ENCODE data around the gene PIGU. TPM values are rescaled to one million over a fixed set of nuclear protein-coding genes. Genes with fewer than 3 reads are reported as not detected.
A peak's percentile ranks its signal among the peaks of the same experiment; 100 is the strongest.

The PIGU gene
- total and polyA plus RNA-seq, 2 experiments from 2014 or later: 21.2 to 21.6 TPM

- DNase-seq: no peak
- in situ Hi-C loops (cut with MboI): no loop called here
- TF ChIP-seq EZH2phosphoT487 (IDR thresholded peaks at IDR 0.05; ENCODE audit: insufficient read depth, low read depth) (no peak), EZH2 (IDR thresholded peaks at IDR 0.05; ENCODE audit: insufficient read depth, poor library complexity, severe bottlenecking) (no peak)
- 96 to 97% methylated on average over 1 of the region's 1 CpG for WGBS, 2 experiments (ENCODE audit: low coverage in 1 of 2, low lambda C conversion rate in 2 of 2, missing lambda C conversion rate in 2 of 2)
- Histone ChIP-seq H3K9ac (no peak overlapping the region), H3F3A (ENCODE audit: insufficient read depth) (peaks cover 33% of the 10 kb centered on the region), H3K9me2 (ENCODE audit: insufficient read depth) (no peaks in the 10 kb centered on the region), H2AFZ (no peak overlapping the region), H3K79me2 (ENCODE audit: insufficient read depth) (no peaks in the 10 kb centered on the region), H3K4me3 (no peak overlapping the region), H3K9me3 (ENCODE audit: low read depth) (no peaks in the 10 kb centered on the region), H3K27me3 (replicated peaks; ENCODE audit: insufficient read depth) (no peaks in the 10 kb centered on the region), H3K4me1 (ENCODE audit: insufficient read depth) (peaks cover 18% of the 10 kb centered on the region), H3K27ac (no peak overlapping the region), H4K20me1 (ENCODE audit: insufficient read depth) (no peaks in the 10 kb centered on the region), H3K36me3 (ENCODE audit: low read depth) (no peaks in the 10 kb centered on the region), H3K4me2 (ENCODE audit: unreplicated experiment) (no peak overlapping the region)
Observed at GRCh38 chr20:34642009-34642408, 34.9 kb downstream of the PIGU start.

GRCh38 chr20:34639755-34640222, 37.1 kb downstream of the PIGU start:
- in situ Hi-C loops (cut with MboI): no loop called here
- Histone ChIP-seq H3K4me3 (no peak overlapping the region), H3K9me3 (ENCODE audit: low read depth) (no peaks in the 10 kb centered on the region), H3K9me2 (ENCODE audit: insufficient read depth) (no peaks in the 10 kb centered on the region), H3K36me3 (ENCODE audit: low read depth) (0 out of 2 replicates have a peak, but pooled peaks cover 1% of the 10 kb centered on the region), H2AFZ (no peak overlapping the region), H4K20me1 (ENCODE audit: insufficient read depth) (no peaks in the 10 kb centered on the region), H3K79me2 (ENCODE audit: insufficient read depth) (no peaks in the 10 kb centered on the region), H3K27me3 (replicated peaks; ENCODE audit: insufficient read depth) (no peaks in the 10 kb centered on the region), H3K9ac (no peak overlapping the region), H3K4me2 (ENCODE audit: unreplicated experiment) (no peak overlapping the region), H3K4me1 (ENCODE audit: insufficient read depth) (peaks cover 20% of the 10 kb centered on the region), H3F3A (ENCODE audit: insufficient read depth) (peaks cover 39% of the 10 kb centered on the region), H3K27ac (no peak overlapping the region)
- no peak for DNase-seq
- no peak for TF ChIP-seq EZH2 (IDR thresholded peaks at IDR 0.05; ENCODE audit: insufficient read depth, poor library complexity, severe bottlenecking)
- no peak for TF ChIP-seq EZH2phosphoT487 (IDR thresholded peaks at IDR 0.05; ENCODE audit: insufficient read depth, low read depth)
- WGBS, 2 experiments (ENCODE audit: low coverage in 1 of 2, low lambda C conversion rate in 2 of 2, missing lambda C conversion rate in 2 of 2): 84 to 88% methylated on average over 2 of the region's 2 CpGs

DNA sequence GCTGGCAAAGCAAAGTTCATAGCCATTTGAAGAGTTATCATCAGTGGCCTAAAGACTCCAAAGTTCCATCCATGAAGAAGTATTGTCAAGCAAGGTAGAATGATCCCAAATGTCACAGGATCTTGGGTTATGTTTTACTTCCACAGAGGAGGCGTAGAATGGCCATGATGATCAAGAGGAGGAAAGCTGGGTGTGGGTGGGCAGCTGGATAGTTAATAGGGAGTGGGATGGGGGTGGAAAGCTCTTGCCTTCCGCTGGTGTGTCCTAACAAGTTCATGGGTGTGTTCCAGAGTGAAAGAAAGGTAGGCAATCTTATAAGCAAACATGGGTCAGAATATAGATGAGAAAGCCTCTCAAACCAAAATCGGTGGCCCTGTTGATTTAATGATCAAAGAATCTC, 38.4 kb downstream of the PIGU start:
- Histone ChIP-seq H4K20me1 (ENCODE audit: insufficient read depth) (no peaks in the 10 kb centered on the region), H2AFZ (no peak overlapping the region), H3K9ac (no peak overlapping the region), H3K27ac (no peak overlapping the region), H3K27me3 (replicated peaks; ENCODE audit: insufficient read depth) (no peaks in the 10 kb centered on the region), H3K4me2 (ENCODE audit: unreplicated experiment) (no peak overlapping the region), H3K9me3 (ENCODE audit: low read depth) (no peaks in the 10 kb centered on the region), H3K4me1 (ENCODE audit: insufficient read depth) (peaks cover 13% of the 10 kb centered on the region), H3K36me3 (ENCODE audit: low read depth) (0 out of 2 replicates have a peak, but pooled peaks cover 8% of the 10 kb centered on the region), H3F3A (ENCODE audit: insufficient read depth) (peaks cover 28% of the 10 kb centered on the region), H3K79me2 (ENCODE audit: insufficient read depth) (no peaks in the 10 kb centered on the region), H3K9me2 (ENCODE audit: insufficient read depth) (no peaks in the 10 kb centered on the region), H3K4me3 (no peak overlapping the region)
- 94 to 97% methylated on average over 3 of the region's 3 CpGs for WGBS, 2 experiments (ENCODE audit: low coverage in 1 of 2, low lambda C conversion rate in 2 of 2, missing lambda C conversion rate in 2 of 2)
- TF ChIP-seq EZH2 (IDR thresholded peaks at IDR 0.05; ENCODE audit: insufficient read depth, poor library complexity, severe bottlenecking) (no peak), EZH2phosphoT487 (IDR thresholded peaks at IDR 0.05; ENCODE audit: insufficient read depth, low read depth) (no peak)
- in situ Hi-C loops (cut with MboI): no loop called here
- DNase-seq: no peak

- Histone ChIP-seq H3K27ac (peak overlapping the region; percentile 67), H3K9ac (no peak overlapping the region), H3K9me2 (ENCODE audit: insufficient read depth) (no peaks in the 10 kb centered on the region), H3K4me1 (ENCODE audit: insufficient read depth) (peaks cover 10% of the 10 kb centered on the region), H3F3A (ENCODE audit: insufficient read depth) (peaks cover 22% of the 10 kb centered on the region), H4K20me1 (ENCODE audit: insufficient read depth) (no peaks in the 10 kb centered on the region), H3K79me2 (ENCODE audit: insufficient read depth) (no peaks in the 10 kb centered on the region), H3K36me3 (ENCODE audit: low read depth) (0 out of 2 replicates have a peak, but pooled peaks cover 8% of the 10 kb centered on the region), H2AFZ (no peak overlapping the region), H3K27me3 (replicated peaks; ENCODE audit: insufficient read depth) (no peaks in the 10 kb centered on the region), H3K4me2 (ENCODE audit: unreplicated experiment) (no peak overlapping the region), H3K4me3 (no peak overlapping the region), H3K9me3 (ENCODE audit: low read depth) (no peaks in the 10 kb centered on the region)
- DNase-seq: no peak
- no peak for TF ChIP-seq EZH2 (IDR thresholded peaks at IDR 0.05; ENCODE audit: insufficient read depth, poor library complexity, severe bottlenecking)
- in situ Hi-C loops (cut with MboI): no loop called here
- WGBS, 2 experiments (ENCODE audit: low coverage in 1 of 2, low lambda C conversion rate in 2 of 2, missing lambda C conversion rate in 2 of 2): 11 to 30% methylated on average over 1 of the region's 1 CpG
Observed at GRCh38 chr20:34638039-34638292, 38.9 kb downstream of the PIGU start.
